ENCODE measurements around the gene SERPINB4.
"Not testable (repeated sequence)": the region's sequence is repeated elsewhere in the genome, so short reads cannot be mapped to it uniquely, and the experiment has no call there.

Gene SERPINB4

GRCh38 chr18:63644142-63644541, at the start of gene SERPINB4:
SERPINB4 (minus strand) TSS chr18:63644256; CDS start chr18:63643577, 679 bp downstream.
- not testable (repeated sequence) for DNase-seq (ENCODE audit: low spot score)

- no peak for DNase-seq (ENCODE audit: low spot score)
These were observed 45.0 kb upstream of the SERPINB4 start for GRCh38 chr18:63689064-63689463.

GRCh38 chr18:63686871-63687270, 42.8 kb upstream of the SERPINB4 start:
- no peak for DNase-seq (ENCODE audit: low spot score)

GRCh38 chr18:63684718-63685117, 40.7 kb upstream of the SERPINB4 start:
- no peak for DNase-seq (ENCODE audit: low spot score)

GRCh38 chr18:63683890-63684289, 39.8 kb upstream of the SERPINB4 start:
- DNase-seq (ENCODE audit: low spot score), result no peak

GRCh38 chr18:63683152-63683551, 39.1 kb upstream of the SERPINB4 start:
- no peak for DNase-seq (ENCODE audit: low spot score)

- no peak for DNase-seq (ENCODE audit: low spot score)
These were observed 37.6 kb upstream of the SERPINB4 start for GRCh38 chr18:63681449-63682340.

GRCh38 chr18:63679820-63680606, 36.0 kb upstream of the SERPINB4 start:
- DNase-seq (ENCODE audit: low spot score), result no peak

GRCh38 chr18:63677500-63678225, 33.6 kb upstream of the SERPINB4 start:
- no peak for DNase-seq (ENCODE audit: low spot score)

GRCh38 chr18:63676526-63677323, 32.7 kb upstream of the SERPINB4 start:
- no peak for DNase-seq (ENCODE audit: low spot score)

GRCh38 chr18:63664571-63664970, 20.5 kb upstream of the SERPINB4 start:
- DNase-seq (ENCODE audit: low spot score), result no peak

- not testable (repeated sequence) for DNase-seq (ENCODE audit: low spot score)
These were observed 17.7 kb upstream of the SERPINB4 start, which contains the start of gene SERPINB3 for GRCh38 chr18:63661750-63662149. SERPINB3 (minus strand) TSS chr18:63661893; CDS start chr18:63661216, 677 bp downstream.

GRCh38 chr18:63658920-63659319, 14.9 kb upstream of the SERPINB4 start:
- DNase-seq (ENCODE audit: low spot score), result not testable (repeated sequence)

- DNase-seq (ENCODE audit: low spot score), result not testable (repeated sequence)
These were observed 6.2 kb upstream of the SERPINB4 start for GRCh38 chr18:63650271-63650670.

GRCh38 chr18:63648241-63648640, 4.2 kb upstream of the SERPINB4 start:
- DNase-seq (ENCODE audit: low spot score), result no peak

GRCh38 chr18:63646936-63647335, 2.9 kb upstream of the SERPINB4 start:
- DNase-seq (ENCODE audit: low spot score), result no peak

GRCh38 chr18:63644694-63645093, 638 bp upstream of the SERPINB4 start:
- not testable (repeated sequence) for DNase-seq (ENCODE audit: low spot score)

- DNase-seq (ENCODE audit: low spot score), result not testable (repeated sequence)
These were observed 1.2 kb downstream of the SERPINB4 start for GRCh38 chr18:63642668-63643356.

GRCh38 chr18:63641157-63641680, 2.8 kb downstream of the SERPINB4 start:
- DNase-seq (ENCODE audit: low spot score), result not testable (repeated sequence)

- DNase-seq (ENCODE audit: low spot score), result no peak
These were observed 6.4 kb downstream of the SERPINB4 start for GRCh38 chr18:63637703-63638102.

All from SW480 (cell line).